Body of pancreas (tissue), 4 donors: ENCODE results near the gene TRIOBP.

Experiments used
- POLR2A ChIP-seq, 3 donors: fragments of 450-650 bp; IDR thresholded peaks; one replicate each; pipeline ENCODE4 v1.6.1; 2016; ENCODE audit warnings: antibody characterized with exemption in 3 of 3, mild to moderate bottlenecking in 2 of 3
- TF ChIP-seq, protein P1 (sequence below), 7 experiments: fragments of 450-650 bp in 4 of 7; fragments of 200-600 bp in 3 of 7; sonication (generic) in 3 of 7; IDR thresholded peaks; one replicate each; pipeline ENCODE4 v1.5.1; 2016 to 2019; ENCODE audit warnings: antibody characterized with exemption in 7 of 7

DNA sequence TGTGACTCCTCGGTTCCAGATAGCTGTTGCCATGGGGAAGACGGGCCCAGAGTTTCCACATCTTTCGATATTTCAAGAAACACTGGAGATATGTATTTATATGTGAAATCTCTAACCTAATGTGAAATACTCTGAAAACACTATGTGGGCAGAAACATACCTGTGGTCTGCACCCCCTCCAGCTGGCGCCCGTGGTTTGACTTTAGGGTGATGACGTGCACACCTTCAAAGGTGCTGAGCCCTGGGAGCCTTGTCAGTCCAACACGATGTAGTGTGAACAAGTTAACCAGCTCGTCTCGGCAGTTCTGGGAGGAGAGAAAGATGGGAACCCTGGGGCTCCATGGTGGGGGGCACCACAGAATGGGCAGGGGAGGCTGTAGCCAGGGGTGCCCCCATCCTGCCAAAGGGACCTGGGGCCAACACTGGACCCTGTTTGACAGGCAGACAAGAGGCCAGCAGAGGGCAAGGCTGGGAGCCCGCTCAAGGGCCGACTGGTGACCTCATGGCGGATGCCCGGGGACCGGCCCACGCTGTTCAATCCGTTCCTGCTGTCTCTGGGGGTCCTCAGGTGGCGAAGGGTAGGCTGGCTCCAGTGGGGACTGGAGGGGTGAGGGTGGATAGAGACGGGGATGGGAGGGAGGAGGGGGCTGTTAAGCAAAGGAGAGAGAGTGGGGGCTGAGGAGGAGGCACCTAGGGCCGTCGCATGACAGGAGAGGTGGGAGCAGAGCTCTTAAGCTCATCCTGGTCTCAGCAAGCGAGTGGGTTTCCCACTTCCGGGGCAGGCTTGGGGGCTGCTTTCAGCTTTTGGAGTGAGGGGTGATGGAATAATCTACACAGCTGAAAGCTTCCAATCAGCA is 43.8 kb downstream of the TRIOBP start:
- no peak for TF ChIP-seq POLR2A (IDR thresholded peaks at IDR 0.05)
- TF ChIP-seq, protein P1, sequence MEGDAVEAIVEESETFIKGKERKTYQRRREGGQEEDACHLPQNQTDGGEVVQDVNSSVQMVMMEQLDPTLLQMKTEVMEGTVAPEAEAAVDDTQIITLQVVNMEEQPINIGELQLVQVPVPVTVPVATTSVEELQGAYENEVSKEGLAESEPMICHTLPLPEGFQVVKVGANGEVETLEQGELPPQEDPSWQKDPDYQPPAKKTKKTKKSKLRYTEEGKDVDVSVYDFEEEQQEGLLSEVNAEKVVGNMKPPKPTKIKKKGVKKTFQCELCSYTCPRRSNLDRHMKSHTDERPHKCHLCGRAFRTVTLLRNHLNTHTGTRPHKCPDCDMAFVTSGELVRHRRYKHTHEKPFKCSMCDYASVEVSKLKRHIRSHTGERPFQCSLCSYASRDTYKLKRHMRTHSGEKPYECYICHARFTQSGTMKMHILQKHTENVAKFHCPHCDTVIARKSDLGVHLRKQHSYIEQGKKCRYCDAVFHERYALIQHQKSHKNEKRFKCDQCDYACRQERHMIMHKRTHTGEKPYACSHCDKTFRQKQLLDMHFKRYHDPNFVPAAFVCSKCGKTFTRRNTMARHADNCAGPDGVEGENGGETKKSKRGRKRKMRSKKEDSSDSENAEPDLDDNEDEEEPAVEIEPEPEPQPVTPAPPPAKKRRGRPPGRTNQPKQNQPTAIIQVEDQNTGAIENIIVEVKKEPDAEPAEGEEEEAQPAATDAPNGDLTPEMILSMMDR (IDR thresholded peaks at IDR 0.05), result no peak
